GM19468 (cell line): ENCODE results near the gene NEIL1.
A peak's percentile ranks its signal among the peaks of the same experiment; 100 is the strongest.

Source experiments
- ATAC-seq: cut with Tn5 transposase; IDR thresholded peaks from one replicate; pipeline ENCODE4 v1.9.1; 2021; ENCODE audit warnings: mild to moderate bottlenecking, moderate library complexity, moderate number of reproducible peaks; ENCODE audit not compliant: unreplicated experiment; ENCODE audit errors: extremely low read depth

The NEIL1 gene

DNA sequence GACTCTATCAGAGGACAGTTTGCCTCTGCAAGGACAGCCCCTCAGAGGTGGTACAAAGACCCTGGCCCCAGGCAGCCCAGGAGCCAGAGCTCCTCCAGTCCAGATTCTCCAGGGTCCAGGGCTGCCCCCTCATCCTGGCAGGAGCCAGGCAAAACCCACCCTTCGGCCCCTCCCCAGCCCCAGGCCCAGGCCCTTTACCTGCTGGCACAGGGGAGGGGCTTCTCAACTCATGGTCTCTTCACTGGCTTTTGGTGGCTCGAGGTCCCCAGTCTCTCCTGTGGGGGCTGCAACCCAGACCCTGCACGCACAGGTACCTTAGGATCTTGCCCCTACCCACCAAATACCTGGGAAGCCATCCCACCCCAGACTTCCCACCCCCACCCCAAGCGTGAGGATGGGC, 8.5 kb downstream of the NEIL1 start:
- no peak for ATAC-seq

- ATAC-seq = no peak
These were observed 9.2 kb downstream of the NEIL1 start for GRCh38 chr15:75356006-75356405.

GRCh38 chr15:75356517-75356916, 9.7 kb downstream of the NEIL1 start:
- no peak for ATAC-seq

DNA sequence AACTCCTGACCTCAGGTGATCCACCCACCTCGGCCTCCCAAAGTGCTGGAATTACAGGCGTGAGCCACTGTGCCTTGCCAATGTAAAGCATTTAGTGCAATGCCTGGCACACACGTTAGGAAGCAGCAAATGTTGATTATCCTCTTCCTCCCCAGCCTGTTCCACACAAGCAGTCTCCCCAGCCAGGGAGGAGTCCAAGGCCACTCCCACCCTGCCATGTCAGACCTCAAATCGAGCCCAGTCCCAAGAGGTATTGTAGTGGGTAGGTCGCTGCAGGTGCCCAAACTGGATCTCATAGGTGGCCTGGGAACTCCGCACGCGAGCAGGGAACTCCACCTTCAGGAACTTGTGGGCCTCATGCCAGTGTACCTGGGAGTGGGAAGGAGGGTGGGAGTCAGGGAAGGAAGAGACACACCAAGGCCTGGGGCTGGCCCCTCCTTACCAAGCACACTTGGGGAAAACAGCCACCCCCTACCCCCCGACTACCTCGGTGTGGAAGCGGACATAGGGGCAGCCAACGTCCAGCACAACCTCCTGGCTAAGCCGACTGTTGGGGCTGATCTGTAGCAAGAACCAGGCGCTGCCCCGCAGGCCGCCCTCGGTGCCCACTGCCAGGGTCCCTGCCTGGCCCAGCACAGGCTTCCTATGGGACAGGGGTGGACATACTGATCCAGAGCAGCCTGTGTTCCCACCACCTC, 11.3 kb downstream of the NEIL1 start:
- ATAC-seq = no peak

DNA sequence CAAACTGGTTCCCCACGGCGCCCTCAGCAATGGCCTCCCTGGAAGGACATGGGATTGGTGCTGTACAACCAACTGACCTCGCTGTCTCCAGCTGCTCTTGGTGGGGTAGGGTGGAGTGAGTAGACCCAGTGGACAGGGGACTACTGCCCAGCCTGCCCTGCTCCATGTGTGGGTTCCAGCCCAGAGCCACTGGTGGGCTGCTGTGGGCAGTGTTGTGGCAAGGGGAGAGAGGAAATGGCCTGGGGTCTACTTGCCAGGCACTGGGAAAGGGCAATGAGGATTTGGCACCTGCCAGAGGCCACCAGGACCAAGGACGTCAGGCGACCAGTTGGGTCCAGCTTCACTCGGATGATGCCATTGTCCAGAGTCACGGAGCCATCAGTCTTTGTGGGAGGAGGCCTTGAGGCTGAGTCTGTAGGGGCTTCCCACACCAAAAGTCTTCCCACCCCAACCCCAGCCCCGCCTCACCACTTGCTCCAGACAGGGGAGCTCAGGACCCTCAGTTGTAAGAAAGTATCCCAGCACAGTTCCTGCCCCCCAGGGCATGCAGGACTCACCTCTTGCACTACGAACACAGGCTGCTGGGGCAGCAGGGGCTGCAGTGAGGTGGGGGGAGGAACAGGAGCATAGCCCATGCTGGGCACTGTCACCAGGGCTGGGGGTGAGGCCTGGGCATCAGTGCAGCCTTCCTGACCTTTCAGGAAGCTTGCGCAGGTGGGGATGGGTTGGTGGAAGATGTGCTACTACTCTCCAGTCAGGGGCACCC, 12.1 kb downstream of the NEIL1 start:
- no peak for ATAC-seq

GRCh38 chr15:75359537-75360250, 12.9 kb downstream of the NEIL1 start:
- no peak for ATAC-seq

GRCh38 chr15:75360391-75360790, 13.6 kb downstream of the NEIL1 start:
- no peak for ATAC-seq

DNA sequence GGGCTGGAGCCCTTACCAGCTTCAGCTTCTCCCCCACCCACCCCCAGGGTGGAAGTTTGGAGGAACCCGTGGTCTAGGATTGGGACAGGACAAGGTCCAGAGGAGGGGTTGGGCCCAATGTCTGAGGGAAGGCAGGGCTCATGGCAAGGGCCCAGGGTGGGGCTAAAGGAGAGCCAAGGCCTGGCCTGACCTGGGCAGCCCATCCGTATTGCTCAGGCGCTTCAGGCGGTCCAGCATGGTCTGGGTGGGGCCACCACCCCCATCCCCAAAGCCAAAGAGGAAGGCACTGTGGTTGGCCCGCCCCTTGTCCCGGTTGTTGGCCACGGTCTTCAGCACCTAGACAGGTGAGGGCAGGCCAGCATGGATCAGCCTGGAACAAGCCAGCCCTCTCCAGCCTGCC, 14.0 kb downstream of the NEIL1 start:
- no peak for ATAC-seq

DNA sequence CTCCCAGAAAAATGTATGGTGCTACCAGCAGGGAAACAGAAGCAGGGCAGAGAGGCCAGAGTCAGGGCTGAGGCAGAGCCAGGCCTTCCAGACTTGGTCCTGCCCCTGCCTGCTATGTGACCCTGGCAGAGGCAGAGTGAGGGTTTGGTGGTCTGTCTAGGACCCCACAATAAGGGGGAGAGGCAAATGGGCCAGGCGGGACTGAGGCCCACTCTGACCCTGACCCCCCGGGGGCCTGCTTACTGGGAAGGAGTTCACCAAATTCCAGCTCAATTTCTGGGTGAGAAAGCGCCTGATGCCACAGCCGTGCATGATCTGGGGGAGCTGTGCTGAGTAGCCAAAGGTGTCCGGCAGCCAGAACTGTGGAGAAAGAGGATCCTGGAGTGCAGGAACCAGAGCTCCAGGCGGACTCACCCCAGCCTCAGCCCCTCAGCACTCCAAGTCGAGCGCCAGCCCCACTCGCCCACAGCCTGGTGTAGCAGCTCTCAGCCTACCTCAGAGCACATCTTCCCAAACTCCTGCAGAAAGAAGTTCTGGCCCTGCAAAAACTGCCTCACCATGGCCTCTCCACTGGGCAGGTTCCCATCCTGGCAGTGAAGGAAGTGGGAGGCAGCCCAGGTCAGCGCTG, 14.6 kb downstream of the NEIL1 start:
- ATAC-seq = no peak

- no peak for ATAC-seq
These were observed 15.3 kb downstream of the NEIL1 start for GRCh38 chr15:75361989-75362641.

DNA sequence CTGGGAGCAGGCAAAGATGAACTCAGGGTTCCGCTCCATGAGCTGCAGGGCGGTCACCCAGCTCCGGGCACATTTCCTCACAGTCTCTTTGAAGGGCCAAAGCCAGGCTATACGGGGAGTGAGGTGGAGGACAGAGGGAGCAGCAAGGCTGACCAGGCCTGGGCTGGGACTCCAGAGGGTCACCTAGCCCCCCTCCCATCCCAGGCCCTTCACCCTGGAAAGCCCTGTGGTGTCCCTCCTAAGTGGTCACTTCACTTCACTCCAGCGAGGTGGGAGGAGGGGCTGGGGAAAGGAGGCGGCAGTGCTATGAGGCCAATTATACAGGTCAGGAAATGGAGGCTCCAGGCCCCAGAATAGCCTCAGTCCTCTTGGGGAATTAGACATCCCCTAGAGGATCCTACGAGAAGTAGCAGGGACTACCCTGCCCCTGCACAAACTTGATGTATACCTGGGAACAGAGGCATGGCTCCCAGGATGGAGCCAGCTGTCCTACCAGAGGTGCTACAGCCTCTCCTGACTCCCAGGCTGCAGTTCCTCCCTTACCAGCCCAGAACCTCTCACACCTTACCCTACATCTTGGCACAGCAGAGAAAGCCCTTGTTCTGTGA, 15.9 kb downstream of the NEIL1 start:
- ATAC-seq = no peak

- no peak for ATAC-seq
These were observed 16.9 kb downstream of the NEIL1 start for GRCh38 chr15:75363786-75364185.

DNA sequence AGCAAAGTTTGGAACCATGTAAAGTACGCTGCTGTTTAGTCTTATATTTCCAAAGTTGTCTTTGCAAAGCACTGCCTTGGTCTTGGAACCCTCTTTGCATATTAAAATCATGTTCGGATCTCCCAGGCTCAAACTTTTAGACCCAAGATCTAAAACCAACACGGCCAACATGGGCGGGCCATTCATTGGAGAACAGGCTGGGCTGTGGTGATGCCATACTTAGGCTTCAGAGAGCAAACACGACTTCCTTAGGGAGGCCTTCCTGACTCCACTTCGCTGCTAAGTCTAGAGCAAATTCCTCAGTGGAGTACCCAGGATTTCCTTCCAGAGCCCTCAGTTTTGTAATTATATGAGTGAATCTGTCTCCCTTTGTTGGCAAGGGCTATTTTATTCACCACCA, 18.0 kb downstream of the NEIL1 start:
- ATAC-seq = no peak

DNA sequence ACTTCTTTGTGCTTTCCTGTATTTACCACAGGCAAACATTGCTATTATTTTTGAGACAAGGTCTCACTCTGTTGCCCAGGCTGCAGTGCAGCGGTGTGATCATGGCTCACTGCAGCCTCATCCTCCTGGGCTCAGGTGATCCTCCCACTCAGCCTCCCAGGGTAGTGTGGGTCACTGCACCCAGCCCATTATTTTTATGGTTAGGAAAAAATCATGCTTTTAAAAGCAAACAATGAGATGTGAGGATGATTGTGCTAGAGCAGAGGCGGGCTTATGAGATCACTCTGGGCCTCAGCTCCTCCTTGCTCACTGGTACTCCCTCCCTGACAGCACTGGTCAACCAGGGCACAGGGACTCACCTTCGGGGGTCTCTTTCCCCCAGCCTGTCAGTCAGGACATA, 19.3 kb downstream of the NEIL1 start:
- no peak for ATAC-seq

- ATAC-seq = no peak
These were observed 20.2 kb downstream of the NEIL1 start for GRCh38 chr15:75367006-75367405.

GRCh38 chr15:75367406-75367912, 20.6 kb downstream of the NEIL1 start:
- ATAC-seq = no peak

GRCh38 chr15:75367913-75368688, 21.3 kb downstream of the NEIL1 start, which contains the start of gene MAN2C1:
Gene MAN2C1 (minus strand): TSS chr15:75368607. CDS start chr15:75368583, 24 bp downstream.
- ATAC-seq = peak; percentile 77

DNA sequence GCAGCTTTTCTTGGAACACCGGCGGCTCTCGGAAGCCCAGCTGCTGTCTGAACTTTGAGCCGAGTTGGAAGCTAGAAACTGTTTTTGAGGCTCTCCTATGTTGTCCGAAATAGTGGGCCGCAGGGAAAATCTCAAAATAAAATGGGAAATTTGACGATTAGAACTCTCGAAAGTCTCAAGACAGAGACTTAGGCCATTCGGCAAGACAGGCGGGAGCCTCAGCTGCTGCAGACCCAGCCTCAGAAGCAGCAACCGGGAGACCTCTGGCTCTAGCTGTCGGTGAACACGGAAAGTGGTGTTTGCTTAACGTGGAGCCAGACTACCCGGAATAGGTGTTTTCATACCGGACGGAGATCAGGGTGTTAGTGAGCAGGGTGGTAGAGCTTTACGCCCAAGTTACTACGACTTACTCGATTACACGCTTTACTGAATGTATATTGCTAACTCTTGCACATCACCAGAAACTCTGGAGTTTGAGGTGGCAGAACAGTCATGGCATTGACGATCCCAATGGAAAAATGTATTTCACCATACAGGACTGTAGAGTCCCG, 21.9 kb downstream of the NEIL1 start:
- ATAC-seq = no peak
